ENCODE measurements around the gene MYMK.

GRCh38 chr9:133522073-133522910, 2.5 kb downstream of the MYMK start:
- TF ChIP-seq POLR2AphosphoS5 (IDR thresholded peaks at IDR 0.05; ENCODE audit: borderline replicate concordance, low read depth, low read length): no peak
- no peak for TF ChIP-seq EZH2 (IDR thresholded peaks at IDR 0.05)

Measured in SK-N-MC (cell line).